ENCODE measurements around the gene DLG2. TPM values are rescaled to one million over a fixed set of nuclear protein-coding genes. Genes with fewer than 3 reads are reported as not detected.

DLG2 gene
- total and polyA plus RNA-seq, 11 donors = 2.4 to 13.9 (median 7.1) TPM

GRCh38 chr11:85602526-85603213 is 24.5 kb downstream of the DLG2 start:
- DNase-seq = no peak
- Histone ChIP-seq H3K27me3 (no peaks in the 10 kb centered on the region), H3K9me3 (peaks cover 0 to 8% (median 0%) of the 10 kb centered on the region in 12 donors), H3K4me3 (no peak overlapping the region), H3K4me1 (no peaks in the 10 kb centered on the region), H3K36me3 (no peaks in the 10 kb centered on the region), H3K27ac (no peak overlapping the region)
- TF ChIP-seq CTCF (IDR thresholded peaks at IDR 0.05) = no peak
- no peak for TF ChIP-seq POLR2A (IDR thresholded peaks at IDR 0.05)
- WGBS, 4 donors = 93 to 99% (median 95%) methylated on average over 2 of the region's 2 CpGs
- ATAC-seq = no peak
- intact Hi-C loops (cut with DNase I) = no loop called here

DNA sequence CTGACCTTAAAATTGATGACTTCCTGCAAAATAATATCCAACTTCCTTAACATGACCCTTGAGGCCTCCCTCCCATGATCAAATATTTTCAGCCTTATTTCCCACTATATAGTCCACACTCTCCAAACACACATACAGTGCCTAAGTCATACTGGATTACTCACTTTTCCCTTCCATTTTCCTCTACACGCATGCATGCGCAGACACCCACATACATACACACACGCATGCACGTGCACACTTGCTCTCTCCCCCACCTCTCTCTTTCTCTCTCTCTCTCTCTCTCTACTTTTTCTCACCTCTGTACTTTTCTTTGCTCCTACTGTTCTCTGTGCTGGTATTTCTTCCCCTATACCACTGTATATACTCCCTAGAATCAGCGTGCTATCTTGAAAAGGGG is 28.1 kb downstream of the DLG2 start:
- intact Hi-C loops (cut with DNase I) = loop anchor here in 9 of 10 donors (5.0 to 10.0 kb wide), 7 partner anchors 66 to 616 kb away; partner anchors contain the start of genes CCDC83 (in 1 of the 9), CREBZF (in 1 of the 9) and SYTL2 (in 1 of the 9)

DNA sequence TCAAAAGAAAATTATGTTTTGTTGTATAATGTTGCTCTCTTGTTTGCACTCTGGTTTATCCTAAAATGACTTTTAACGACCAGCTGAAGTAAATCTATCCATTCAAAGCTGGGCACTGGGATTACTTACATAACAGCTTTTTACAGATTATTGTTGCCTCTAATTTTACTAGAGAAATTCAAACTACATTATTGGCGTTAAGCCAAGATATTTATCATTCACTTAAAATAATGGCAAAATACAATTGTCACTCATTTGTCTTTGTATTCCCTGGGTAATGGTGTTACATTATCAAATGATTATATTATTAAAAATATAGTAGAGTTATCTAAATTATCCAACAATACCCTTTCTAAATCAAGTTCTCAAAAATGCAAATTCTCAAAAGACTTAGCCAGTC is 30.3 kb downstream of the DLG2 start:
- Histone ChIP-seq H3K4me3 (no peak overlapping the region), H3K9me3 (no peaks in the 10 kb centered on the region), H3K4me1 (no peaks in the 10 kb centered on the region), H3K27ac (no peak overlapping the region), H3K27me3 (no peaks in the 10 kb centered on the region), H3K36me3 (no peaks in the 10 kb centered on the region)
- intact Hi-C loops (cut with DNase I) = loop anchor here in 9 of 10 donors (5.0 to 10.0 kb wide), 7 partner anchors 68 to 618 kb away; partner anchors contain the start of genes CCDC83 (in 1 of the 9), CREBZF (in 1 of the 9) and SYTL2 (in 1 of the 9)
- DNase-seq (no peak), ATAC-seq (no peak)
- TF ChIP-seq POLR2A (IDR thresholded peaks at IDR 0.05) = no peak
- TF ChIP-seq CTCF (IDR thresholded peaks at IDR 0.05) = no peak
- 66 to 82% (median 78%) methylated on average over 2 of the region's 2 CpGs for WGBS, 4 donors

More for the DNA sequence above, 28.1 kb downstream of the DLG2 start:
- ATAC-seq (no peak), DNase-seq (no peak)
- TF ChIP-seq POLR2A (IDR thresholded peaks at IDR 0.05) (no peak), CTCF (IDR thresholded peaks at IDR 0.05) (no peak)
- Histone ChIP-seq H3K36me3 (no peaks in the 10 kb centered on the region), H3K4me3 (no peak overlapping the region), H3K9me3 (no peaks in the 10 kb centered on the region), H3K27ac (no peak overlapping the region), H3K27me3 (no peaks in the 10 kb centered on the region), H3K4me1 (no peaks in the 10 kb centered on the region)
- 69 to 71% (median 69%) methylated on average over 5 of the region's 5 CpGs for WGBS, 4 donors

- ATAC-seq (peak in 1 of 4 donors; percentile 57), DNase-seq (no peak)
- Histone ChIP-seq H3K4me1 (no peaks in the 10 kb centered on the region), H3K36me3 (no peaks in the 10 kb centered on the region), H3K27ac (no peak overlapping the region), H3K9me3 (no peaks in the 10 kb centered on the region), H3K27me3 (no peaks in the 10 kb centered on the region), H3K4me3 (no peak overlapping the region)
- TF ChIP-seq POLR2A (IDR thresholded peaks at IDR 0.05) (no peak), CTCF (IDR thresholded peaks at IDR 0.05) (peak; percentile 43 to 78 (median 63))
- intact Hi-C loops (cut with DNase I) = loop anchor here in 9 of 10 donors (5.0 to 10.0 kb wide), 7 partner anchors 69 to 619 kb away; partner anchors contain the start of genes CCDC83 (in 1 of the 9), CREBZF (in 1 of the 9) and SYTL2 (in 1 of the 9)
Measured at GRCh38 chr11:85595285-85595884, 31.8 kb downstream of the DLG2 start.
